ENCODE measurements around the gene EPHB2.

DNA sequence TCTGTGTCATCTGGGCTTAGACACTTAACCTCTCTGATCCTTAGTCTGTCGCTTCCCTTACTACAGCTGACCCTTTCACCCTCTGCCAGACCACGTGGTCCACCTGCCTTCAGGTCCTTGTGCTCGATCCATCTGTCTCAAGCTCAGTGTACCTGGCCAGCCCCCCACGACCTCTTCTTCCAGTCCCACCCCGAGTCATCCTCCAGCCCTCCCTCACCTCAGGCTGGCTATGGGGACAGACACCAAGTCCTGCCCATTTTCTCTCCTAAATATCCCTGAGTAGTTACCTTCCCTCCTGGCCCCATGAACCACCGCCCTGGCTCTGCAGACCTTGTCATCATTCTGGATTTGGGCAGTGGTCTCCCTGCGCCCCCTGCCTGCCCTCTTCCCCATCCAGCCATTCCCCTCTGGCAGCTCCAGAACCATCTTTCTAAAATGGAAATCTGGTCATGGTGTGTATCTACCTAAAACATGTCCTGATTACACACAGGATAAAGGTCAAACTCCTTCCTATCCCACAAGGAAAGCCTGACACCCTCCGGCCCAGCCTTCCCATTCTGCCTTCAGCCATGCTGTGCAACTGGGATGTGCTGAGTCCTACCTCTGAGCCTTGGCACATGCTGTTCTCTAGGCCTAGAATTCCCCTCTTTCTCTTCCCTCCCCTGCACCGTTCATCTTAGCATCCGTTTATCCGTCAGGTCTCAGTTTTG lies 107.6 kb downstream of the EPHB2 start:
- TF ChIP-seq CTCF (IDR thresholded peaks at IDR 0.05), result no peak
- no peak for TF ChIP-seq POLR2A (IDR thresholded peaks at IDR 0.05)
- TF ChIP-seq EP300 (IDR thresholded peaks at IDR 0.05), result no peak
